K562 (cell line): ENCODE measurements around the gene EGFR. TPM values are rescaled to one million over a fixed set of nuclear protein-coding genes. Genes with fewer than 3 reads are reported as not detected.

ENCODE experiments used
- AFF1 ChIP-seq, 2 experiments: fragments of 450-650 bp; IDR thresholded peaks; 2 replicates each; pipeline ENCODE4 v1.6.1; 2018; ENCODE audit warnings: mild to moderate bottlenecking in 2 of 2, low read depth in 1 of 2; ENCODE audit not compliant: partially characterized antibody in 2 of 2
- CEBPG ChIP-seq, 3 experiments: fragments of 200-800 bp in 1 of 3; sonication (Bioruptor generic) in 1 of 3; sonication (generic) in 1 of 3; formaldehyde crosslinking in 1 of 3; IDR thresholded peaks in 2 of 3; conservative IDR thresholded peaks in 1 of 3; 2 replicates each; pipeline versions ENCODE4 v1.6.1 to v1.8.0; 2016 to 2022; ENCODE audit warnings: missing compliant biosample characterization in 2 of 3, missing genetic modification characterization in 2 of 3, mild to moderate bottlenecking in 1 of 3, missing genetic modification reagents in 1 of 3
- FOXO4 ChIP-seq: fragments of 450-650 bp; formaldehyde crosslinking; IDR thresholded peaks from 2 replicates; pipeline ENCODE4 v1.4.0; 2020; ENCODE audit warnings: mild to moderate bottlenecking, moderate library complexity
- HDAC1 ChIP-seq, 2 experiments: fragments of 450-650 bp; IDR thresholded peaks; 2 replicates each; pipeline ENCODE4 v1.6.1; 2016 to 2017; ENCODE audit warnings: inconsistent platforms in 1 of 2, mild to moderate bottlenecking in 1 of 2, moderate library complexity in 1 of 2
- NFIC ChIP-seq: fragments of 450-650 bp; IDR thresholded peaks from 2 replicates; pipeline ENCODE4 v1.6.1; 2017; ENCODE audit warnings: mild to moderate bottlenecking, inconsistent platforms
- NFIX ChIP-seq: fragments of 250-450 bp; sonication (Bioruptor Pico); IDR thresholded peaks from 2 replicates; pipeline ENCODE4 v1.4.0; 2020; ENCODE audit warnings: low read depth, mild to moderate bottlenecking, moderate library complexity
- polyA plus RNA-seq, 8 experiments: library from polyadenylated mRNA; depleted of rRNA in 4 of 8; stranded (reverse) in 5 of 8; unstranded in 3 of 8; fragments of >200 nt; fragmentation: Nextera tagmentation in 2 of 8; fragmentation: Illumina TruSeq in 1 of 8; extraction: Ambion mirVana in 2 of 8; extraction: Trizol in 1 of 8; gene quantifications; 2 replicates each; pipeline versions ENCODE4 v1.2.1 to v1.2.3, GENCODE V29; 2011 to 2014; ENCODE audit warnings: inconsistent platforms in 1 of 8, missing spikeins in 1 of 8
- total RNA-seq, 7 experiments: library from RNA; depleted of rRNA in 6 of 7; stranded (reverse); fragments of >200 nt in 6 of 7; fragmentation: Illumina TruSeq in 2 of 7; extraction: Trizol in 2 of 7; gene quantifications; 2 replicates each; pipeline versions ENCODE4 v1.2.1 to v1.2.3, GENCODE V29; 2011 to 2021; ENCODE audit warnings: low replicate concordance in 1 of 7

The EGFR gene
- total and polyA plus RNA-seq, 9 of the 15 experiments (the other 6 are each of a cell fraction or from before 2014, with no cell fraction given), result 0.13 TPM; not detected in 8

GRCh38 chr7:55070854-55071253 is 52.0 kb downstream of the EGFR start (continued):
- TF ChIP-seq AFF1 (IDR thresholded peaks at IDR 0.05; ENCODE audit: low read depth in 1 of 2, partially characterized antibody in 2 of 2), result no peak
- TF ChIP-seq NFIX (CRISPR knock-in tag), result no peak
- TF ChIP-seq NFIC, result no peak
- TF ChIP-seq HDAC1 (IDR thresholded peaks at IDR 0.05), result no peak
- no peak for TF ChIP-seq FOXO4 (CRISPR knock-in tag)
- no peak for TF ChIP-seq CEBPG (CRISPR knock-in tag; IDR thresholded peaks at IDR 0.05)
- no peak for TF ChIP-seq CEBPG (tag; conservative IDR thresholded peaks at IDR 0.05 in 1 of 2, IDR thresholded peaks at IDR 0.05 in 1 of 2)
